Endothelial cell of hepatic sinusoid (primary cell): ENCODE data around the gene TRPM3.

Source experiments
- in situ Hi-C: cut with HindIII; loops from 2 replicates; pipeline ENCODE4 v1.10.0; 2017; ENCODE audit warnings: low sequenced_read_pairs

TRPM3 gene

DNA sequence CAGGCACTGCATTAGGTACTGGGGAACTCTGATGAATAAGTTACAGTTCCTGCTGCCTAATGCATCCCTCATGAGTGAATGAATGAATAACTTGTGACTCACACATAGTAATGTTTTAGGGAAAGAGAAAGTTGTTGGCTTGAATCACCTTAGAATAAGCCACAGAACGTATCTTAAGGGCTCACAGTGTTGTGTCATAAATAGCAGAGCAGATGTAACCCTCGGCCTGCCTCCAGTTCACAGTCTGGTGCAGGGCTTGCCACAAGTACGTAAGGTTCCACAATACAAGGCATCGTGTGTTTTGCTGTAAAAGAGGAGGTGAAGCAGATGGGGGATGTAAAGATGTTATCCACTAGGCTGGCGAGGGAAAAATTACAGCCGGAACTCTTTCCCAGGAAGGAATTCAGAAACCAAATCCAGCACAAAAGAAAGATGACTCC, 218.7 kb downstream of the TRPM3 start:
- in situ Hi-C loops: no loop called here

- in situ Hi-C loops: no loop called here
Observed at GRCh38 chr9:70902171-70902570, 219.2 kb downstream of the TRPM3 start.

DNA sequence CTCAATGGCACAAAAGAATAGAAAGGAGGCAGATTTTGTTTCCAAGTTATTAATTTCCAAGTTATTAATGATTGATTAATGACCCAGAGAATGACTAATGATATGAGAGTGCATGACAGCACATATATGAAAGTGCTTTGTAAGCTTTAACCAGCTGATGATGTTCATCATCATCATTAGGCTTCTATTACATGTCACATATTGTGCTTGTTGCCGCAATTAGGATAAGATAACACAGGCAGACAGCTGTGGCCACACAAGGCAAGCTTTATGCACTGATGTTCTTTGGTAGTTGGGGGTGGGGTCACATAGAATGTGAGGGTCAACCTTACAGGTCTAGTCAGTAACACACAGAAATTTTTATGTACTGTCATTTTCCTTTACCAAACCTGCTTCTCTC, 219.7 kb downstream of the TRPM3 start:
- in situ Hi-C loops: no loop called here

- in situ Hi-C loops: no loop called here
Observed at GRCh38 chr9:70901013-70901412, 220.4 kb downstream of the TRPM3 start.

DNA sequence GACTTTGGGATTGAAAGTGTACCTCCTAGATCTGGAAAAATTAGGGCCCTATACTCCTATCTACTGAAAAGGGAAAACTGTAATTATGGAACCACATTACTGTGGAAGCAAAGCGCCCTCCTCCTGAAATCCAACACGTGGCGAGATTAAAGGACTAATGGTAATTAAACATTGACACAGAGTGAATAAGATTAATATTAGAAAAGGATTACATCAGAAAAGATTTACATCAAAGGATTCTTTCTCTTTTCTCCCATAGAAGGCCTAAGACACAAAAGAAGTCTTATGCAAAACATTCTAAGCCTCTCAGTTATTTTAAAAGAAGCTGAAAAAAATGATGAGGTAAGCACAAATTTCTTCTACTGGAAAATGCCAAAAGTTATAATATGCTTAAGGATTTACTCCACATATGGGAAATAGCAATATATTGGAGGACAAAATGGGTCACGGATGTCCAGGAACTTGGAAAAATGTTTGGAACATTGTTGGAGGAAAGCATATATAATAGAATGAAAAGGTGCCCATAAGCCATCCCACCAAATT, 227.8 kb downstream of the TRPM3 start:
- in situ Hi-C loops: no loop called here

GRCh38 chr9:70888471-70888870, 232.9 kb downstream of the TRPM3 start:
- in situ Hi-C loops: no loop called here

DNA sequence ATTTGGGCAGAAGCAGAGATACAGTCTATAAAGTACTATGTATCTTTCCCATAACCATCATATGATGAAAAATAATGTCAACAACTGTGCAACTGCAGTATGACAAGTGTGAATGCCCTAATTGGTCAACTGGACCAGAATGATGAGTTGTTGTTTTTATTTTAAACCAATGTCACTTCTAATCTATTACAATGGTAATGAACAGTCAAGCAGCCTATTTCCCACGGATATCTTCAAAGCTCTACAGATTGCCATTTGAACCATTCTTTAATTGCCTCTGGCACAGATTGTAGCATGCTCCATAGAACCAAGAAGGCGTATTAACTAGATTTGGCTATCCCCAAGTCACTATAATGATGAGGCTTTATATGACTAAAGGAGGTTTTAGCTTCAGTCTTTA, 233.6 kb downstream of the TRPM3 start:
- in situ Hi-C loops: no loop called here

DNA sequence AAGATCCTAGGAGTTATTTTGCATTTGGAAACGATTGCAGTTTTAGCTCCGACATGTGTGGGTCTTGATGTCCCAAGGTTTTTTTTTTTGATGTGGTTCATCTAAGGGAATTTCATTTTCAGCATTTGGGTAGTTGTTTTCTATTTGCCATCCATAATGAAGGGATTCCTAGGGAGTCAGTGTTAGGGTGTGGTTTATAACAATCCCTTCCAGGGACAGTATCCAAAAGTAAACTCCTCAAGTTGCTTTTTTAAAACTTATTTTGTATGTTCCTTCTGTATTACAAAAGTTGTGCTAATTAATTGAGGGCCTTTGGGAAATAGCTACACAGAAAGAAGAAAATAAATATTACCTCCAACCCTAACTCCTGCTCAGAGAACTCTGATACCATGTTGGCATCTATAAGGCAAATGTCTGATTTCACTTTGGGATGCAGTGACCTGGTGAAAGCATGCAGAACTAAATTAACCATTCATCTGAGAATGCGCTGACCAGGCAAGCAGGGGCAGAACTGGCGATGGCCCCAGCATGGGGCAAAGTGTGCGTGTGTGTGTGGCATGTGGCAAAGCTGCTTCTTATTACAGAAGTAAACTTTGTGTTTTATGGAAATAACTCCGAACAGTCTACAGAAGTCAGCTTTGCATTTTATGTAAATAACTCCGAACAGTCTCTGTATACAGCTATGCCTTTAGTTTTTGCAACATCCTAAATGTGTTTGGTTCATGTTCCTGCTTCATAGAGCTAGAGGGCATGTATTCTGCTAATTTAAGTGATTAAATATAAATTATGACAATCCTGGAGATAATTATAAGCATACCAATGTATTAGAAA, 237.2 kb downstream of the TRPM3 start:
- in situ Hi-C loops: no loop called here

DNA sequence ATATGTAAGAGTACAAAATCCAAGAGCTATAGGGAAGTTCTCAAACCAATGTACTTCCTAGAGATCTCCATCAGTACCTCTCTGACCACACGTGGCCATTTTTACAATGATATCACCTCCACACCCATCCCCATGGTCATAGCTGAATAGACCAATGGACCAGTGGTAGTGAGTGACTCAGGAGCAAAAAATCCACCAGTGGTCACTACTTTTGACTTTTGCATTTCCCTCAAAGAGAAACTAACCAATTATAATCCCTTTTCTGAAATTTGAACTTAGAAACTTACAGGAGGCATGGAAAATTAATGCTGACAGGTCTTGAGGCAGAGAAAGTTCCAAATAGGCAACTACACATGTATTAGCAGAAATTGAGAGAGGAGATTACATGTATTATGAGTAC, 238.4 kb downstream of the TRPM3 start:
- in situ Hi-C loops: no loop called here

- in situ Hi-C loops: no loop called here
Observed at GRCh38 chr9:70881333-70881732, 240.1 kb downstream of the TRPM3 start.

DNA sequence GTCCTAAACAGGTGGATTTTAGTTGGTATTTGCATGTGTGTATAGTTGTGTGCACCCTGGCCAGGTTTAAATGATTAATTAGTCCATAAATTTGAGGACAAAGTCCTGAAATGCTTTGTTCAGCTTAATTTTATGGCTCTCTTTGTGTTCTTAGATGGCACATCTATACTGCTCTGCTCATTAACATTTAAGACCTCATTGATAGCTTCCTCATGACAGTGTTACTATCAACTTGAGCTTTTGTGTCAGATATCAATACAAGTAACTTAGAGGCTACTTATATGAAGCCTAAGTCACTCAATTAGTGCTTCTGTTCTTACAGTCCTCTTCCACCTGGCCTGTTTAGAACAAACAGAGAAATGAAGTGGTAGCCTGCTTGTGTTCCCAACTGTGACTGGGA, 240.9 kb downstream of the TRPM3 start:
- in situ Hi-C loops: no loop called here

DNA sequence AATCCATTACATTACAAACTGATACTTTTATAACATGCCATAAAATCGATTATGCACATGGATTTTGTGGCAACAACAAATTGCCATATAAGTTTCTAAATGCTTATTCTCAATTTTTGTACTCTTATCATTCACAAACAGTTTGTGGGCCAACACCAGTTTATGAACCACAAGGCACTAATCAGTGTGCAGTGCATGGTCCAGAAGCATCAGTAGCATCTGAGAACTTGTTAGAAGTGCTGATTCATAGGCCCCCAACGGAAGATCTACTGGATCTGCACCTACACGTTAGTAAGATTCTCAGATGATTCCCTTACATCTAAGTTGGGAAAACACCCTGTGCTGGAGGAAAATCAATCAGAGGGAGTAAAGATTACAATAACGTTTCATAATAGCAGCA, 242.8 kb downstream of the TRPM3 start:
- in situ Hi-C loops: no loop called here

DNA sequence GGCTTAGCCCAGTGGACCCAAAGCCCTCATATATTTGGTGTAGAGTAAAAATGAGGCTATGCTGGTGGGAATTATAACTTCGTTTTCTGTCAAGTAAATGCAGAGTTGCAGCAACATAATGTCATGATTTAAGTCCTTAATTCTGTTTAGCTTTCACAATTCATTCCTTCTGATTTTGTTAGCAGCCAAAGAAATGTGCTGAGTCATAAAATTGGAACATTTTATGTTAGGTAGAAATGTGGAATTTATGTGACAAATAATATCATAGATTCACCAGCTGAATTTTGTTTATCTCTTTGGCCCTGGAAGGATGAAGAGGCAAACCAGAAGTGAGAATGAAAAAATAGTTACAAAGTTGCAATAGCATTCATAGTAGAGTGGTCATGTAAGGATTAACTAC, 247.0 kb downstream of the TRPM3 start:
- in situ Hi-C loops: no loop called here

DNA sequence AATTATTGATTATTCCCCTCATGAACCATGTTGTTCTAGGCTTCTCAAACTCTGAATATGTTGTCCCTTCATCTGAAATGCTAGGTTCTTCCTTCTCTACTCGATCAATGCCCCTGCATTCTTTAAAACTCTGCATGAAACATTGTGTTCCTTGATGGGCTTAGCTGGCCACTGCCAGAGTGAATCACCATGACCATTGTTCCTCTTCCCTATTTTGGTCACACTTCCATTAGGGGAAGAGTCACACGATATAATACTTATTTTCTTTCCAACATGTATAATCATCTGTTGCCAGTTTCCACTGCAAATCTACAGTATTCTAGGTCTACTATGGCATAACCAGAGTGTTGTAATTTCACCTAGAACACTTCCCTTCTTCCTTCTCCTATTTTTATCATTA, 247.9 kb downstream of the TRPM3 start:
- in situ Hi-C loops: no loop called here

DNA sequence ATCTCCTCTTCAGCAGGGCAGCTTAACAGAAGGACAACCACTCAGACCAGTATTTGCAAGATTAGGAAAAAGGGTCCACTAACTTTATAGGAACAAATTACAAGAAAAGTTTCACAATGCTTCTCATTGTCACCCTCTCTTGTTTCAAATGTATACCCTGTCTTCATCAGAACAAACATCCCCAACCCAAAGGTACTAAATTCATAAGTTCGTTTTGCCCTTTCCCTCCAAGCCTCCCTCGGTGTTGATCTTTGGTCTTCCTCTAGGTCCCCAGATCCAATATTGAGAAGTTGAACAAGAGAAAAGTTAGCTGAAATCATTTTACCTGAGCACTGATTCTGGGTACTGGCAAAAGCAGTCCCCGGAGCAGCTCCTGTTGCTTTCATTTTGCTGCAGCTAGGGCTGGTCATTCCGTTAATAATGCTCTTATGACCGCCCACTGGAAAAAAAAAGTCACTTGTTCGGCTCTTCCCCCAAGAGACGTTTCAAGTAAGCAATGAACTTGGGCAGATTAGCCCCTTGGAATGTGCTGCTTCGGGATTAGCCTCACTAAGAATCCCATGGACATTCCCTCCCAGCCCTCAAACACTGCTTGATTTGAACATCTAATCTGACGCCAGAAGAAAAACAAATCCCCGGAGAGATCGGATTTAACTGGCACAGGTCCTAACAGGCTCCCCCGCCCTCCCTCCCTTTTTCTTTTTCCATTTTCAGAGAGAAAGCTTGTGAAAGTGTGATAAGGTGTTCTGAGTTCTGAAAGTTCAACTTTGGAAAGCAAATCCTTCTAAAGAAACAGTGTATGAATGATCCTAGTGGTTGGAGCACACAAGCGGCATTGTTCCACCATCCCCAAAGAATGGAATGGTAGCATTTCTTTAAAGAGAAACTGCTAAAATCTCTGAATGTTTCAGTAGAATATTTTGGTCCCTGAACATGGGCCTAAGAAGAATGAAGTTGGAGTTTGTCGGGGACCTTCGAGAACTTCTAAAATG, 252.5 kb downstream of the TRPM3 start:
- in situ Hi-C loops: loop anchor here (5.0 kb wide), 1 partner anchor 52 kb away; no protein-coding TSS in a partner anchor

DNA sequence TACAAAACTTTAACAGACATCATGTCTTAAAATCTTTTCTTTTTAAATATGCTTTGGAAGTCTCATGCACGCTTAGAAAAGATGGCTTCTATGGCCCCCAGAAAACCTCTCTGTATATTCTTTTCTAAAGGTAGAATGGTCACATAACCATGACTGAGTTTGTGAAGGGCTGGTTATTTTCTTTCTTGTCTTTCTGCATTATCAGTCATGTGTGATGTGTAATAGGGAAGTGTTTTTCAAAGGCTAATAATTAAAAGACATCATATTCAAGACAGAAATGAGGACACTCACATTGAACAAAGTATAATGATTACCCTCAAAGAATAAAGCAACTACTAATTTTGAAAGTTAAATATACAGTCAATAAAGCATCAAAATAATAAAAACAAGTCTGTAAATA, 253.4 kb downstream of the TRPM3 start:
- in situ Hi-C loops: loop anchor here (5.0 kb wide), 1 partner anchor 51 kb away; no protein-coding TSS in a partner anchor

GRCh38 chr9:70865471-70865870, 255.9 kb downstream of the TRPM3 start:
- in situ Hi-C loops: loop anchor here (5.0 kb wide), 1 partner anchor 48 kb away; no protein-coding TSS in a partner anchor

GRCh38 chr9:70861797-70862196, 259.6 kb downstream of the TRPM3 start:
- in situ Hi-C loops: no loop called here

DNA sequence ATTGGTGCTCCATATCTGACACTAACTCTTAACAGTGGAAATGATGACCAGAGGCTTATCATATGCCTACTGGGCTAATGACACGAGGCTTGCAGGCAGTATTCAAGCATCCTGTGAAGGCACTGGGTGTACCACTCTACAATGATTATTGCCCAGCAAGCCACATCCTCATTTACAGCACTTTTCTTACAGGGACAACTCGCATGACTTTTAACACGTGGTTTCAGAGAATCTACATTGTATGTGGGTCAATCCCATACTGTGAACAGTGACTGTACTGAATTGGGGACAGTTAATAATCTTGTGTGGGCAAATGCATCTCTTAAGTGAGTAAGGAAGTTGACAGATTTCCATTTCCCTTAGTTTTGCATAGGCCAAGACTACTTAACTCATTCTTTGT, 260.0 kb downstream of the TRPM3 start:
- in situ Hi-C loops: no loop called here

GRCh38 chr9:70859694-70860093, 261.7 kb downstream of the TRPM3 start:
- in situ Hi-C loops: no loop called here

- in situ Hi-C loops: no loop called here
Observed at GRCh38 chr9:70856411-70856810, 265.0 kb downstream of the TRPM3 start.
